NB4 (cell line): ENCODE results near the gene PHF14.

Experiments used
- MYC ChIP-seq: IDR thresholded peaks from 2 replicates; pipeline ENCODE4 v1.6.1; 2011; ENCODE audit warnings: low read depth, low read length
- POLR2A ChIP-seq: IDR thresholded peaks from 2 replicates; pipeline ENCODE4 v1.6.1; 2011; ENCODE audit warnings: mild to moderate bottlenecking; ENCODE audit not compliant: insufficient read length; ENCODE audit errors: extremely low read depth
- TF ChIP-seq, protein P1 (sequence below): IDR thresholded peaks from one replicate; pipeline ENCODE4 v1.5.1; 2012; ENCODE audit warnings: low read depth, low read length

DNA sequence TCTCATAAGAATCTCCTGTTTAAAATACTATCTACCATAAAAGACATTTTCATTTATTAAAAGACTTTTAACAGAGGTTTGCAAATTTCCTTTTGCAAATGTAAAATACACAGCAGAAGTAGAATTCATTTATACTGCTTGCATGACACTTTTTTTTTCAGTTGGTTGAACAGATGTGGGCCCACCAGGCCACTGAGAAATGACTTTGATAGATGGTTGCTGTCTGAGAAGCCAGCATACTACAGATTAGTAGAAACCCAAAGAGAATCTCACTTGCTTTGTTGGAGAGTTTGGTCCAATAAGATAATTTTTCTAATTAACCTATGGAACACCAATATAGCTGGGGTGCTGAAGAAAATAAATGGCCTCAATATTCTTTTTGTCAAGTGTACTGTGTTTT lies 66.3 kb downstream of the PHF14 start:
- TF ChIP-seq, protein P1, sequence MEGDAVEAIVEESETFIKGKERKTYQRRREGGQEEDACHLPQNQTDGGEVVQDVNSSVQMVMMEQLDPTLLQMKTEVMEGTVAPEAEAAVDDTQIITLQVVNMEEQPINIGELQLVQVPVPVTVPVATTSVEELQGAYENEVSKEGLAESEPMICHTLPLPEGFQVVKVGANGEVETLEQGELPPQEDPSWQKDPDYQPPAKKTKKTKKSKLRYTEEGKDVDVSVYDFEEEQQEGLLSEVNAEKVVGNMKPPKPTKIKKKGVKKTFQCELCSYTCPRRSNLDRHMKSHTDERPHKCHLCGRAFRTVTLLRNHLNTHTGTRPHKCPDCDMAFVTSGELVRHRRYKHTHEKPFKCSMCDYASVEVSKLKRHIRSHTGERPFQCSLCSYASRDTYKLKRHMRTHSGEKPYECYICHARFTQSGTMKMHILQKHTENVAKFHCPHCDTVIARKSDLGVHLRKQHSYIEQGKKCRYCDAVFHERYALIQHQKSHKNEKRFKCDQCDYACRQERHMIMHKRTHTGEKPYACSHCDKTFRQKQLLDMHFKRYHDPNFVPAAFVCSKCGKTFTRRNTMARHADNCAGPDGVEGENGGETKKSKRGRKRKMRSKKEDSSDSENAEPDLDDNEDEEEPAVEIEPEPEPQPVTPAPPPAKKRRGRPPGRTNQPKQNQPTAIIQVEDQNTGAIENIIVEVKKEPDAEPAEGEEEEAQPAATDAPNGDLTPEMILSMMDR: no peak
- TF ChIP-seq POLR2A (no peak), MYC (no peak)
